Endothelial cell of umbilical vein (primary cell): ENCODE data around the gene PTPN14. TPM values are rescaled to one million over a fixed set of nuclear protein-coding genes. Genes with fewer than 3 reads are reported as not detected.

Experiments used
- BruUV-seq: library from RNA; stranded (reverse); fragments of 400-500 nt; replicated peaks from 2 replicates; lab custom pipeline; 2021; lab: Mats Ljungman, UMichigan
- CTCF ChIA-PET: fragments of 300-600, 350-600 bp; sonication (Branson Sonifier 250); formaldehyde crosslinking; loops from one replicate; lab custom pipeline; 2021; ENCODE audit warnings: antibody characterized with exemption, inconsistent platforms; lab: Charles Lee
- POLR2A ChIA-PET: fragments of 300-600, 350-600 bp; sonication (Branson Sonifier 250); formaldehyde crosslinking; loops from one replicate; lab custom pipeline; 2021; ENCODE audit warnings: antibody characterized with exemption, inconsistent platforms; lab: Charles Lee
- DNase-seq: peaks from one replicate; pipeline ENCODE4 v3.0.0-alpha.2; 2011; ENCODE audit warnings: low read depth, low spot score
- FAIRE-seq: peaks from 2 replicates; lab custom pipeline; 2011; peaks lifted over from hg19 to GRCh38; lab: Jason Lieb, UNC
- H2AFZ ChIP-seq: 2 replicates; pipeline ENCODE4 v1.6.0; 2012; ENCODE audit warnings: low read depth, low read length, control low read depth, inconsistent platforms
- H3K27ac ChIP-seq: 2 replicates; pipeline ENCODE4 v1.5.1; 2011; ENCODE audit warnings: low read depth, mild to moderate bottlenecking, control low read depth, low read length, moderate library complexity; ENCODE audit not compliant: insufficient read depth
- H3K27me3 ChIP-seq, 2 experiments: 2 replicates each; pipeline versions ENCODE4 v1.6.0 to v1.6.1; 2011; ENCODE audit warnings: low read length in 2 of 2, mixed read lengths in 1 of 2; ENCODE audit not compliant: control insufficient read depth in 2 of 2, insufficient read depth in 2 of 2
- H3K36me3 ChIP-seq, 2 experiments: 2 replicates in 1 of 2; 3 replicates in 1 of 2; pipeline ENCODE4 v1.5.1; 2011; ENCODE audit warnings: low read length in 2 of 2, mild to moderate bottlenecking in 1 of 2, moderate library complexity in 1 of 2; ENCODE audit not compliant: control insufficient read depth in 2 of 2, insufficient read depth in 2 of 2; ENCODE audit errors: extremely low read depth in 1 of 2
- H3K4me1 ChIP-seq: 3 replicates; pipeline ENCODE4 v1.5.1; 2011; ENCODE audit warnings: mild to moderate bottlenecking, low read length; ENCODE audit not compliant: control insufficient read depth, insufficient read depth; ENCODE audit errors: extremely low read depth
- H3K4me2 ChIP-seq: 2 replicates; pipeline ENCODE4 v1.6.1; 2011; ENCODE audit warnings: low read length, control low read depth, mixed read lengths; ENCODE audit not compliant: insufficient read depth
- H3K4me3 ChIP-seq, 3 experiments: fragments of 200-600 bp in 1 of 3; sonication (generic), shearing (Covaris generic) in 1 of 3; replicated peaks in 1 of 3; 2 replicates each; pipeline ENCODE4 v1.5.1; 2011 to 2016; ENCODE audit warnings: control low read depth in 3 of 3, low read length in 3 of 3, mild to moderate bottlenecking in 2 of 3, inconsistent platforms in 1 of 3, low read depth in 1 of 3, moderate library complexity in 1 of 3; ENCODE audit not compliant: insufficient read depth in 1 of 3
- H3K79me2 ChIP-seq: 2 replicates; pipeline ENCODE4 v1.6.0; 2012; ENCODE audit warnings: low read length, inconsistent platforms; ENCODE audit not compliant: control insufficient read depth, insufficient read depth
- H3K9ac ChIP-seq: replicated peaks from 2 replicates; pipeline ENCODE3; 2011; ENCODE audit warnings: low read length, control low read depth; ENCODE audit not compliant: insufficient read depth; ENCODE audit errors: extremely low read depth
- H3K9me1 ChIP-seq: replicated peaks from 3 replicates; pipeline ENCODE4 v1.6.0; 2011; ENCODE audit warnings: mild to moderate bottlenecking, low read length; ENCODE audit not compliant: control insufficient read depth, insufficient read depth; ENCODE audit errors: extremely low read depth
- H3K9me3 ChIP-seq: replicated peaks from 2 replicates; pipeline ENCODE4 v1.5.1; 2012; ENCODE audit warnings: low read length, inconsistent platforms; ENCODE audit not compliant: control insufficient read depth, insufficient read depth
- H4K20me1 ChIP-seq: replicated peaks from 2 replicates; pipeline ENCODE3; 2011; ENCODE audit warnings: mild to moderate bottlenecking, low read length; ENCODE audit not compliant: control insufficient read depth, insufficient read depth; ENCODE audit errors: extremely low read depth
- CTCF ChIP-seq, 2 donors: IDR thresholded peaks; 1 replicate in 1 of 2; 2 replicates in 1 of 2; pipeline ENCODE4 v1.5.1; 2011; ENCODE audit warnings: low read length in 2 of 2, mild to moderate bottlenecking in 2 of 2, moderate library complexity in 2 of 2, control low read depth in 1 of 2, inconsistent platforms in 1 of 2, low read depth in 1 of 2; ENCODE audit not compliant: insufficient read depth in 1 of 2; ENCODE audit errors: extremely low read depth in 1 of 2
- EZH2 ChIP-seq: IDR thresholded peaks from 2 replicates; pipeline ENCODE4 v1.6.1; 2012; ENCODE audit warnings: borderline replicate concordance, low read depth, mild to moderate bottlenecking, moderate library complexity, low read length, inconsistent platforms; ENCODE audit not compliant: severe bottlenecking
- FOS ChIP-seq: IDR thresholded peaks from 2 replicates; pipeline ENCODE4 v1.6.1; 2011; ENCODE audit warnings: mild to moderate bottlenecking, low read length, moderate library complexity, borderline replicate concordance; ENCODE audit not compliant: insufficient read depth
- GATA2 ChIP-seq: IDR thresholded peaks from 2 replicates; pipeline ENCODE4 v1.7.0; 2011; ENCODE audit warnings: low read depth, mild to moderate bottlenecking, moderate library complexity, mixed read lengths, low read length; ENCODE audit not compliant: insufficient read length, insufficient read depth
- JUN ChIP-seq: IDR thresholded peaks from 2 replicates; pipeline ENCODE4 v1.6.1; 2011; ENCODE audit warnings: borderline replicate concordance, low read depth; ENCODE audit not compliant: insufficient read length, insufficient read depth
- MYC ChIP-seq: IDR thresholded peaks from one replicate; pipeline ENCODE4 v1.6.1; 2011; ENCODE audit warnings: mild to moderate bottlenecking, low read depth, low read length
- POLR2A ChIP-seq: IDR thresholded peaks from 2 replicates; pipeline ENCODE4 v1.6.1; 2012; ENCODE audit warnings: low read depth, mild to moderate bottlenecking, control low read depth, low read length
- POLR2AphosphoS5 ChIP-seq: IDR thresholded peaks from 2 replicates; pipeline ENCODE4 v1.6.1; 2012; ENCODE audit warnings: low read depth, mild to moderate bottlenecking, control low read depth, low read length, moderate library complexity; ENCODE audit not compliant: insufficient read depth
- dilution Hi-C: fragments of 300-500 bp; cut with MboI; formaldehyde crosslinking; loops from one replicate; pipeline ENCODE4 v1.15.0; 2019; ENCODE audit warnings: low sequenced_read_pairs; ENCODE audit not compliant: extremely low pct_ligation_motif_present
- intact Hi-C: fragments of 100-400 bp; cut with micrococcal nuclease; formaldehyde crosslinking; loops from one replicate; pipeline ENCODE4 v1.10.0; 2022
- polyA plus RNA-seq, 4 experiments: library from polyadenylated mRNA; depleted of rRNA in 3 of 4; stranded (reverse) in 3 of 4; unstranded in 1 of 4; fragments of >200 nt; gene quantifications; 2 replicates each; pipeline versions ENCODE4 v1.2.1 to v1.2.3, GENCODE V29; 2011 to 2012; ENCODE audit warnings: missing spikeins in 1 of 4
- total RNA-seq: library from RNA; stranded (reverse); gene quantifications from 2 replicates; pipeline ENCODE4 v1.2.3, GENCODE V29; 2021
- TF ChIP-seq, protein P1 (sequence below): IDR thresholded peaks from 2 replicates; pipeline ENCODE4 v1.6.1; 2011; ENCODE audit not compliant: insufficient read depth, insufficient read length

The PTPN14 gene
- total and polyA plus RNA-seq, 2 donors (not counting 3 experiments of a cell fraction or from before 2014, with no cell fraction given): 18.5 to 93.0 TPM

DNA sequence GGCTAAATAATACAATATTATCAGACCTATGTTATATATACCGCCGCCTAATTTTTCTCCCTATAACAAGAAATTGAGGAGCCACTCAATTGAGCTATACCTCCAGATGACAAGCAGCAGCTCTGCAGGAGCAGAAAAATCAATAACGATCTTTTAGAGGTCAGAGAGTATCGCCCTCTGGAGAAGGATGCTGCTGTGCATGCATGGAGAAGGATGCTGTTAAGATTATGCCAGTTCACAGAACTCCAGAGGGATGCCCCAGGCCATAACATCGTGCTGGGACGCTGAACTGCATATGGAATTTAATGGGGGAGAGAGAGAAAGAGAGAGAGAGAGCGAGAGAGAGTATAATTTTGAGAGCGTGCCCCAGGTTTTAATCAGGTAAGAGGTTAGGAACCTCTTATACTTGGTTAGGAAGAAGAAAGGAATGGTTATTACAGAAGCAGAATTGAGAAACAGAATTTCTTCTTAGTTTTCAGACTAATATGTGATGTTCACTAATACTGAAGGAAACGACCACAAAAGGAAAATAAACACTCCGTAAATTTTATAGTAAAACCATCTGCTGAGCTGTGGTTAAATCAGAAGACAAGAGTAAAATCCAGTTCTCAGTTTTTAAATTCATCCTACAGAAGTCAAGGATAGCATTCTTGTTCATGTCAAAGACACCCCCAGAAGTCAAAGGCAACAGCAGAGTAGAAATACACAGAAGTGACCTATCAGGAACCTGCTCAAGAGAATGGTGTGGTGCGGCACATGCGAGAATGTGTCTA, 159.3 kb downstream of the PTPN14 start:
- H2AFZ ChIP-seq: no peak overlapping the region
- H3K27me3 ChIP-seq: no peaks in the 10 kb centered on the region
- H3K9me3 ChIP-seq: no peaks in the 10 kb centered on the region
- no peak for DNase-seq
- H3K4me2 ChIP-seq: no peak overlapping the region
- intact Hi-C loops (no loop called here), dilution Hi-C loops (no loop called here)
- no peaks in the 10 kb centered on the region for H3K9me1 ChIP-seq
- H4K20me1 ChIP-seq: no peaks in the 10 kb centered on the region
- H3K4me3 ChIP-seq: no peak overlapping the region
- TF ChIP-seq, protein P1, sequence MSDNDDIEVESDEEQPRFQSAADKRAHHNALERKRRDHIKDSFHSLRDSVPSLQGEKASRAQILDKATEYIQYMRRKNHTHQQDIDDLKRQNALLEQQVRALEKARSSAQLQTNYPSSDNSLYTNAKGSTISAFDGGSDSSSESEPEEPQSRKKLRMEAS: no peak
- TF ChIP-seq MYC: no peak
- TF ChIP-seq POLR2AphosphoS5: no peak
- no peak for TF ChIP-seq POLR2A
- no peak for TF ChIP-seq FOS
- TF ChIP-seq CTCF (IDR thresholded peaks at IDR 0.05; ENCODE audit: extremely low read depth in 1 of 2, insufficient read depth in 1 of 2, low read depth in 1 of 2, low read length in 2 of 2): no peak
- TF ChIP-seq EZH2: no peak
- TF ChIP-seq JUN: no peak
- no peak for TF ChIP-seq GATA2
- ChIA-PET CTCF (interaction anchor here (1.1 kb wide), 1 partner anchor 11 kb away, joined by 3 read pairs; no protein-coding TSS in a partner anchor), POLR2A (no interaction called here)
- H3K27ac ChIP-seq: no peak overlapping the region
- H3K79me2 ChIP-seq: peaks cover 4% of the 10 kb centered on the region
- H3K9ac ChIP-seq: no peak overlapping the region
- H3K36me3 ChIP-seq: peaks cover 23 to 39% of the 10 kb centered on the region in 2 experiments
- no TSS peak for BruUV-seq
- H3K4me1 ChIP-seq: no peaks in the 10 kb centered on the region
- no peak for FAIRE-seq
